LNCaP clone FGC (cell line): ENCODE measurements around the gene CSRNP3.

Experiments
- DNase-seq: peaks from one replicate; pipeline ENCODE4 v3.0.0-alpha.2; 2011; ENCODE audit warnings: low read depth
- H3K4me3 ChIP-seq: 2 replicates; pipeline ENCODE4 v1.5.1; 2011; ENCODE audit warnings: mild to moderate bottlenecking, low read depth, low read length, control low read depth
- CTCF ChIP-seq: IDR thresholded peaks from 2 replicates; pipeline ENCODE4 v1.5.1; 2012; ENCODE audit warnings: mild to moderate bottlenecking; ENCODE audit not compliant: control insufficient read depth, insufficient read depth; ENCODE audit errors: extremely low read depth

Gene CSRNP3

GRCh38 chr2:165567273-165567672, 97.8 kb downstream of the CSRNP3 start:
- DNase-seq = no peak
- H3K4me3 ChIP-seq = no peak overlapping the region
- no peak for TF ChIP-seq CTCF

GRCh38 chr2:165568361-165568760, 98.9 kb downstream of the CSRNP3 start:
- no peak for DNase-seq
- no peak overlapping the region for H3K4me3 ChIP-seq
- TF ChIP-seq CTCF = no peak

GRCh38 chr2:165571477-165571876, 102.0 kb downstream of the CSRNP3 start:
- H3K4me3 ChIP-seq = no peak overlapping the region
- no peak for TF ChIP-seq CTCF
- no peak for DNase-seq

GRCh38 chr2:165572151-165572550, 102.7 kb downstream of the CSRNP3 start:
- TF ChIP-seq CTCF = no peak
- no peak overlapping the region for H3K4me3 ChIP-seq
- DNase-seq = no peak

- TF ChIP-seq CTCF = no peak
- DNase-seq = no peak
- H3K4me3 ChIP-seq = no peak overlapping the region
These were observed 104.3 kb downstream of the CSRNP3 start for GRCh38 chr2:165573534-165574461.

GRCh38 chr2:165575044-165575615, 105.6 kb downstream of the CSRNP3 start:
- no peak overlapping the region for H3K4me3 ChIP-seq
- no peak for DNase-seq
- TF ChIP-seq CTCF = no peak
